Muscle of back (tissue), 13 donors: ENCODE results near the gene IFNA6. TPM values are rescaled to one million over a fixed set of nuclear protein-coding genes. Genes with fewer than 3 reads are reported as not detected.
"Not testable (repeated sequence)": the region's sequence is repeated elsewhere in the genome, so short reads cannot be mapped to it uniquely, and the experiment has no call there.

Source experiments
- DNase-seq, 3 donors: peaks; one replicate each; pipeline versions ENCODE4 v3.0.0 to v3.0.0-alpha.2; 2013
- long read RNA-seq, 9 donors: transcript quantifications; one replicate each; lab custom pipeline, GENCODE V29; 2026
- polyA plus RNA-seq, 10 donors: library from polyadenylated mRNA; unstranded; fragments of 120-200 nt; gene quantifications; one replicate each; pipeline ENCODE4 v1.2.1, GENCODE V29; 2013; ENCODE audit not compliant: insufficient read length in 10 of 10

Gene IFNA6
- not detected for polyA plus RNA-seq
- long read RNA-seq, donor 1, result 0 reads
- long read RNA-seq, donor 2, result 0 reads
- long read RNA-seq, donor 3, result 0 reads
- long read RNA-seq, donor 4, result 0 reads
- long read RNA-seq, donor 5, result 0 reads
- long read RNA-seq, donor 6, result 0 reads
- long read RNA-seq, donor 7, result 0 reads
- long read RNA-seq, donor 8, result 0 reads
- long read RNA-seq, donor 9, result 0 reads

DNA sequence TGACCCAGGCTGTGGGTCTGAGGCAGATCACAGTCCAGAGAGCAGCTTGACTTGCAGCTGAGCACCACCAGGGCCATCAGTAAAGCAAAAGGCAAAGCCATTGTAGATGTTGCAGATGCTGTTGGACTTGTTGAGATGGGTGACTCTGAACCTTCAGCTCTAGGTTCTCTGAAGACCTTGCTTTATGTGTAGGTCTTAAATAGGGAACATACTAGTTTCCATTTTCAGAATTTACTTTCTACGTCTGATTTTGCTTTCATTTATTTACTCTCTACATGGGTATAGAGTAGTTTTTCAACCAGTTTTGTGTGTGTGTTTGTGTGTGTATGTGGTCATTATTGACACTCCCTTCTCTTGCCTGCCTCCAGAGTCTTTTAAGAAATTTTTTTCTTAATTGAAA, at the start of gene IFNA6:
Gene IFNA6 (minus strand): TSS at position 101 of the 400 bp plus-strand sequence. CDS start 0 bp downstream, at position 101.
- DNase-seq, result no peak

DNA sequence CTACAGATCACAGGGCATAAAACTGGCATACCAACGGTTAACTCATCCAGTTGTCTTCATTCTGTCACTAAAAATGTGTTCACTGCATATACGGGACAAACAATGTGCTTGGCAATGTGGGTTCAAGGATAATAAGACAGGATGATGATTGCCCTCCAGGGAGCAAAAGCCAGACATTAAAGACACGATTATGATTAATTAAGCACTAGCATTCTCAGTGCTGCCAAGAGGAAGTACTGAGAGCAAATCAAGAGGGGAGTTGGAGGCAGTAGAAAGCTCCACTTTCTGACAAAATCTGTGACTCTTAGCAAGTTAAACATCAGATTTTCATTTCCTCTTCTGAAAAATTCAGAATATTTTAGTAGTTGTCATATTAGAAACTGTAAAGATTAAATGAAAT, 49.3 kb upstream of the IFNA6 start:
- DNase-seq, result no peak

DNA sequence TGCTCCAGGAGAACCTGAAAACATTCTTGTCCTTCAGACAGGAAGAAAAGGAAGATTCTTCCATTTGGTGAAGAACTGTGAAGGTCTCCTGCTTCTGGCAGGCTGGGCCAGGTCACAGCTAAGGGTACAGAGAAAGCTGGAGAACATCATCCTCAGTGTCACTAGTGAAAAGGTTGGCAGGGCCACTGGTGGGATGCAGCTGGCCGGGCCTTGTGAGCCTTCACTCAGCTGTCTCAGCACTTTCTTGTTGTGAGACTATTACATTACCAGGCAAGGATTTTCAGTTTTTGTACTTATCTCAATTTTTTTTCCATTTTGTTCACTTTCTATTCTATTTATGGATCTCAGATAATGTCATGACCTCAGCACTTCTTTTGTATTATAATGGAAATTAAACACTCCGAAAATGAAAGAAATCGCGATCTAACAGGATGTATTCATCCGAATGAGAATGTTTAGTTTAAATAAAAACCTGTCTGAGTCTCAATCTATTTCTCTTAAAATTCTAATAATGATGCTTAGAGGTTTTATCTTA, 48.3 kb upstream of the IFNA6 start:
- DNase-seq, result no peak

DNA sequence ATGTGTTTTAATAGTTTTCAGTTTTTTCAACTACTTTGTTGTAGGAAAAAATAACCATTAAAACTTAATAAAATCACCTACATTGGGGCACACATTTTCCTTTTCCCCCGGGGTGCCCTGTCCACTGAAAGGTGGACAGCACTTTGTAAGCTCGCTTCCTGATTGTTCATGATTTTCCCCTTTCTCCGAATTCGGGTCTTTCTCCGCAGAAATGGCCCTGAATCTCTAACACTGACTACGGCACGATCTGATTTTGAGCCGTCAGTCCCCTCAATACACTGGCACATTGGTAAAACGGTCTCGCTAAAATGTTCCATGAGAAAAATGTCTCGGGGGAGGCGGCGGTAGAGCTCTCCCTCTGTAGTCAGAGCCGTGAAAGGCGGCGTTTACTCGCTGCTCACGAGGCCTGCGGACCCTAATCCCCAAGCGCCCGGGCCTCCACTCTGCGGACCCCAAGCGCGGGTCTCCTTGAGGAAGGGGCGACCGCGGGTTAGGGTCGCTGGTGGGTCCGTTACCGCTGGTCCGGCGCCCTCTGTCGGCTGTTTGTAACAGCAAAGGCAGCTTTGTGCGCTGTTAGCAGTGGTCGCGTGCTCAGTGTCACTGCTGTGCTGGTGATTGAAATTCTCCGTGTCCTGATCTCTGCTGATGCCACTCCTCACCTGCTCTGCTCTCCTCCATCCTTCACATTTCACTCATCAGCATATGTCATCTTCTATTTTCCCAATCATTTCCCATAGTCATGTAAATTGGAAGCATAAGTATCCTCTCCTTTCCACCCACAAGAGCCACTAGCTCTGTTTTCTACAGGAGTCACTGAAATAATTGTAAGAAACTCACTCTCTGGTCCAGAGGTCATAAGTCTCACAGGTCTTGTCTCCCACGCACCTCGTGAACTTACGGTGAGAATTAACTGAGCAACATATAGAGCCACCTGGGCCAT, 45.4 kb upstream of the IFNA6 start:
- DNase-seq, result peak; percentile 19 to 72 (median 41)

DNA sequence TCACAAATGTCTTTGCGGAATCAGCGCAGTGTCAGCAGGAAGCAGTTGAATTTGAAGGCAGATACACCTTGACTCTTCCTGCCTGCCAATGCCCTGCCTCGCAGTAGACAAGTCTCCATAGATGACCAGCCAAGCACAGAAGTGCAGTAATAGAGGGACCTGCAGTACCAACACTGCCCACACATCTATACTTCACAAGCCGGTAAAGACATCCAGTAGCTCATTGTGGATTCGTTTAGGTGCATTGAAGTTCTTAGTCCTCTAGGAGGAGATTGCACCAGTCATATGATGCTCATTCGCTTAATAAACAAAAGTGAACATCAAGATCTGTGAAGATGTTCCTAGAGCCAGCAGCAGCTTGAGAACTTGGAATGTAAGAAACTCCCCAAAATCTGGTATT, 41.6 kb upstream of the IFNA6 start:
- DNase-seq, result no peak

DNA sequence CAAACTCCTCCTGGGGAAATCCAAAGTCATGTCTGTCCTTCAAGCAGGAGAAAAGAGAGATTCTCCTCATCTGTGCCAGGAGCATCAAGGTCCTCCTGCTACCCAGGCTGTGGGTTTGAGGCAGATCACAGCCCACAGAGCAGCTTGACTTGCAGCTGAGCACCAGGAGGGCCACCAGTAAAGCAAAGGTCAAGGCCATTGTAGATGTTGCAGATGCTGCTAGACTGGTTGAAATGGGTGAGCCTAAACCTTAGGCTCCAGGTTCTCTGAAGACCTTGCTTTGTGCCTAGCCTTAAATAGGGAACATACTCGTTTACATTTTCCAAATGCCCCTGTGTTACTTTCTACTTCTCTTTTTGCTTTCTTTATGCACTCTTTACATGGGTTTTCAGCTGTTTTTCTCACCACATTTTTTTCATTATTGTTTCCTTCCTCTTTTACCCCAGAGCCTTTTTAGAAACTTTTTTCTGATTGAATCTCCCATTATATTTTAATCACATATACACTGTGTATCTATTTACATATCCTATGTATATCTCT, 34.5 kb upstream of the IFNA6 start, which contains the start of gene IFNA2:
Gene IFNA2 (minus strand): TSS at position 268 of the 540 bp plus-strand sequence. CDS start 69 bp downstream, at position 199.
- DNase-seq, result no peak

DNA sequence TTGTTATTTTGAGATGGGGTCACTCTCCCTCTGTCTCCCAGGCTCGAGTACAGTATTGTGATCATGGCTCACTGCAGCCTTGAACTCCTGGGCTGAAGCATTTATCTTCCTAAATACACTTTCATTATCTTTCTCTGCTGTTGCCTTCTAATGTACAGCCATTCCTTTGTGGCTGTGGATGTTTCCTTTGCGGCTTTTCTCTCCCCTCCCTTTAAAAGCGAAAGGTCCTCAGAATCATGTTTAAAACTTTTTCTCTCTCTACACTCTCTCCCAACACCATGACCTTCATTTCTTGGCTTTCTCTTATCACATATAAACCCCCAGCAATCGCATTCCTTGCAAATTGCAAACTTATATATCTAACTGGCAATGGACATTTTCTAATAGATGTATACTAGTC, 32.9 kb upstream of the IFNA6 start:
- no peak for DNase-seq

DNA sequence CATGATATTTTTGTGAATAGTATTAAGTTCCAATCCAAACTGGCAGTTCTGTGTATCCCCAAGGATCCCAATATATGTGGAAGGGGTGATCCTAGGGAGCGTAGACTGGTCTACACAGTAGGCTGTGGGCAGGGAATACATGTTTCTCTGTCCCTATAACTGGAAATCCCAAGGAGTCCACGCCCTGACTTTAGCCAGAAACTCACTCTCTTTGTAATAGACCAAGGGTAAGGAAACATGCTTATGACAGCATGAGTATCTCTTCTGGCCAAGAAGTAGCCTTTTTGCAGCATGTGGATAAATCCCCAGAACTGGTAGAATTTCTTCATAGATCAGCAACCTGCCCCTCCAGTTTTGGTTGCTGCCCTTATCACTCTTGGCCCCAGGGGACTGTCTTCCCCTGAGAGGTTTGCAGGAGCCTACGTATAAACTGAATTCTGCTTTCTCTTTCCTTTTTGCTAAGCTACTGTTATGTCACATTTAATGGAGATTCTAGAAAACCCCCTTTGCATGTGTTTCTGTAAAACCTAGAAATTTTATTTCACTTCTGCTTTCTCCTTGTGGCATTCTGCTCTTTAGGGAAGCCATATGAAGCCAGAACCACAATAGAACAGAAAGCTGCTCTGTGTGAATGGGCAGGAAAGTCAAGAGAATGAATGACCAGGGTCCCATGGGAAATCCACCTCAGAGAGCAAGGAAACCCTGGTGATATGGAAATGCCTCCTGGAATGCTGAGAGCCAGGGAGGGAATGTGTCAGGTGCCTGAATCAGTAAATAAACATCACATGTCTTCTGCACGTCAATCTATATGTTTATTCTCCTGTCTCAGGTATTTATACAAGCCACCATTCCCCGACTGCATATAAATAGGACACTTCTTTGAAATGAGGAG, 31.0 kb upstream of the IFNA6 start:
- peak in 1 of 3 donors; percentile 11 for DNase-seq

DNA sequence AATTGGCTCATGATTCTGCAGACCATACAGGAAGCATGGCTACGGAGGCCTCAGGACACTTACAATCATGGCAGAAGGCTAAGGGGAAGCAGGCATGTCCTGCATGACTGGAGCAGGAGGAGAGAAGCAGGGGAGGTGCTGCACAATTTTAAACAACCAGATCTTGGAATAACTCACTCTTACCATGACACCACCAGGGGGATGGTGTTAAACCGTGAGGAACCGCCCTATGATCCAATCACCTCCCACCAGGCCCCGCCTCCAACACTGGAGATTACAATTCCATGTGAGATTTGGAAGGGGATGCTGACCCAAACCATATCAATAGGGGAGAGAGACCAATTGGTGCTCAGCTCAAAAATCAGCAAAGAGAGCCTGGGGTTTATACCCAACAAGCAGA, 20.8 kb upstream of the IFNA6 start:
- DNase-seq, result not testable (repeated sequence)

DNA sequence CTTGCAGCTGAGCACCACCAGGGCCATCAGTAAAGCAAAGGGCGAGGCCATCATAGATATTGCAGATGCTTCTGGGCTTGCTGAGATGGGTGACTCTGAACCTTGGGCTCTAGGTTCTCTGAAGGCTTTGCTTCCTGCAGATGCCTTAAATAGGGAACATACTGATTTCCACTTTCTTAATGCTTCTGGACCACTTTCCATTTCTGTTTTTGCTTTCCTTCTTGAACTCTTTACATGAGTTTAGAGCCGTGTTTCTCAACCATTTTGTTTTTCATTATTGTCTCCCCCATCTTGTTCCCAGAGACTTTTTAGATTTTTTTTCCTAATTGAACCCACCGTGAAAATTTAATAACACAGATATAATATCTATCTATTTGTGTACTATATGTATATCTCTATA, 17.3 kb upstream of the IFNA6 start, which contains the start of gene IFNA13:
Gene IFNA13 (minus strand): TSS at position 101 of the 400 bp plus-strand sequence. CDS start 47 bp downstream, at position 54.
- DNase-seq, result no peak

DNA sequence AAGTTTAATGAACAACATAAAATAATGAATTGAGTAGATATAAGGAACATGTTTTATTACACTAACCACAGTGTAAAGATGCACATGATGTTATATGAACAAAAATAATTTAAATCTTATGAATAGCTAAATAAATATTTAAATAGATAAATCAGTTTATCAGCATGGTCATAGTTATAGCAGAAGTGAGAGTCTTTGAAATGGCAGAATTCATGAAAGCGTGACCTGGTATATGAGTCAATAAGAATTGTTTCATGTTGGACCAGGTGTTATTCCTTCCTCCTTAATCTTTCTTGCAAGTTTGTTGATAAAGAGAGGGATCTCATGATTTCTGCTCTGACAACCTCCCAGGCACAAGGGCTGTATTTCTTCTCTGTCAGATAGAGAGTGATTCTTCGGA, 16.5 kb upstream of the IFNA6 start:
- not testable (repeated sequence) for DNase-seq

DNA sequence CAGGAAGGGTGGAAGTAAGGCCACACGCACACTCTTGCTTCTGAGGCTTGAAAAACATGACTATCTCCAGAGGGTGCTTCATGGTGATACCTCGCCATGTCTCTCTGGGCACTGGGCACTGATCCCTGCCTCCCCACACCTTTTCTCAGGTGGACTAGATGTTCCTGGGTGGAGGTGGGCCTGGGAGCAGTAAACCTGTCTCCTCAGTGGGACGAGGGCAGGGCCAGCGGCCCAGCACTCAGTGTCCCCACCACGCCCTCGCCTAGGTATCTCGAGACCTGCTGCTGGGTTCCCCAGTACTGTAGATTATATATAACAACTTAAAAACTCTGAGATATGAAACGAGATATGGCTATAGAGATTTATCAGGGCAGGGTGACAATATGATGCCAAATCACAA, 11.6 kb upstream of the IFNA6 start:
- no peak for DNase-seq

DNA sequence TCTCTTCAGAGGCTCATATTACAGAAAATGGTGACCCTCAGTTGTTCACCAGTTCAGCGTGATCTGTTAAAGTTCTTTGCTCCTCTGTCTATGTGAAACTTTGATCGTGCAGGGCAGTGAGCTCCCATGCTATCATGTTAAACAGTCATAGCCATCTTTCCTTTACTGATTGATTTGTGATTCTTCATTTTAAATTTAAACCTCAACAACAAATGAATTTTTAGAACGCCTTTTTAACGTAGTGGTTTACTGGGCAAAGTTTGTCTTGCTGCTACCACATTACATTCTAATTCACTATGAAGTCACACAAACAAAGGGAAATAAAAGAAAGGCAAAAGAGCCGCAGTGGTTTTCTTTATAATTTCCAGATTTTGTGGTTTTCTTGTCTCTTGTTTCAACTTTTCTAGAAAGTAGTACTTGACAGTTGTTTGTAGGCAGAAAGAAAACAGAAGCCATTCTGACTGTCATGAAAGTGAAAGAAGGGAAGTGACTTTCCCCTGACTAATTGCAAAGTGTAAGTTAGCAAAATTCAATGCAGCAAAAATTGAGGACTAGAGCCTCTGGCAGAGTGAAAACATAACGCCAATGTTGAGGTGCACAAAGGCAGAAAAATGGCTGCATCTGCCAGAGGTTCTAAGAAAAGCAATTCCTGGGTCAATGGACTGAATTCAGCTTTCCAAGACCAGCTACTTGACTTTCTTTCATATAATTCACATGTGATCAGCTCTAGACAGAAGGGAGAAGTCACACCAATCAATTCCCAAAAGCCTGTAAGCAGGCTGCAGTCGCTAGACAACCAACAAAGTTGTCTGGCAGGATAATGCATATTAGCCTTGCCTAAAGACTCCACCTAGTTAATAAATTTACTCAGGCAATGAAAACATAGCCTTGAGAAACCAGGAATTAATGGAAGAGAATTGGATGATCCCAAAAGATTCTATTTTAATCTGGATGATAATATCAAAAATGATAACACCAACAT, 7.1 kb upstream of the IFNA6 start:
- peak in 1 of 3 donors; percentile 3 for DNase-seq

DNA sequence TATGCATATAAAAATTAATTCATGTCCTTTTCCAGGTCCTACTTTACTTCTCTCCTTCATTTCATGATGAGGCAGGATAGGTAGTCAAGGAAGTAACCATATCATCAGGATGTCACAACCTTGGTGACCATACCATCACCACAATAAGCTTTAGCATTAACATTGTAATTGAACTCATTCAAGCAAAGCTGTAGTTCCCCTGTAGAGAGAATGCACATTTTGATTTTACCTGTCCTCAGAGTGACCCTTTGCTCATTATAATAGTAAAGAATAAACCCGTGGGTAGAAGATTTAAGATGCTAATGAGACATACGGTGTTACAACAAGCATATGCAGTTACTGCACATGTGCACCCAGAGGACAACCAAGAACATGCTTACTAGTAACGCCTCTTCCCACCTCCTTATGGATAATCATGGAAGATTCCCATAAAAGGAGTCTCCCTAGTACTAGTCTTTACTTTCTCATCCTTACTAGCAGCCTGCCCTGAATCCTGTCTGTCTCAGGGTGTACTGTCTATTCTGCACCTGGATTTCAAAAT, 2.2 kb downstream of the IFNA6 start:
- no peak for DNase-seq

DNA sequence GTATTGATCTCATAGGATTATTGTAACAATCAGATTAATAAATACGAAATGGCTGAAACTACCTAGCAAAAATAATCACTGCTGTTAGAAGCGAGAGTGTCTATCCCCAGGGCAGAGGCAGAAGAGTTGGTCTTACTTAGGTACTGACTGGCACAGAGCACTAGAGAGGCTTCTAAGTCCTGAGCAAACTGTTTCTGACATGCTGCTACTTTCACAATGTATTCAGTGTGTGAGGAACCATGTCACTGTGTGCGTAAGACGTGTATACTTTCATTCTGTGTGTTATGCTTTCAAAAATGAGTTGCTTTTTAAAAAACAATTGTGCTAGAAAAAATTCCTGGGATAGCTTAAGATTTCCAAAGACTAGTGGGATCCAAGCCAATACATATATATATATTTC, 10.0 kb downstream of the IFNA6 start:
- no peak for DNase-seq

DNA sequence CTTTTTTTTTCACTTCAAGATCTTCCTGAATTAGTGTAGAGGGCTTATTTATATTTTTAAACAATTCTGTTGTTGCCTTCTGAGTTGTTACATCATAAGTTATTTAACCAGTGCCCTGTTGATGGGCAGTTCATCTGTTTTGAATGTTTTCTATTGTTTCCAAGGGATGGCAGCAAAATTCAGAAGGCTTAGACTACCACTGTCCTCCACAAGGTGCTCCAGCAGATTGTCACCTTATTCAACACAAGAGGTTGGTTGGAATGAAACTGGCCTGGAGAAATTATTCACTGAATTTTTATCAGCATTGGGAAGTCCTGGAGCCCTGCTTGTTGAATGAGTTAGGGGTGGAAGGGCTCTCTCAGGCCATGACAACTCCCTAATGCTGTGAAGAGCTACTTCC, 14.2 kb downstream of the IFNA6 start:
- no peak for DNase-seq

DNA sequence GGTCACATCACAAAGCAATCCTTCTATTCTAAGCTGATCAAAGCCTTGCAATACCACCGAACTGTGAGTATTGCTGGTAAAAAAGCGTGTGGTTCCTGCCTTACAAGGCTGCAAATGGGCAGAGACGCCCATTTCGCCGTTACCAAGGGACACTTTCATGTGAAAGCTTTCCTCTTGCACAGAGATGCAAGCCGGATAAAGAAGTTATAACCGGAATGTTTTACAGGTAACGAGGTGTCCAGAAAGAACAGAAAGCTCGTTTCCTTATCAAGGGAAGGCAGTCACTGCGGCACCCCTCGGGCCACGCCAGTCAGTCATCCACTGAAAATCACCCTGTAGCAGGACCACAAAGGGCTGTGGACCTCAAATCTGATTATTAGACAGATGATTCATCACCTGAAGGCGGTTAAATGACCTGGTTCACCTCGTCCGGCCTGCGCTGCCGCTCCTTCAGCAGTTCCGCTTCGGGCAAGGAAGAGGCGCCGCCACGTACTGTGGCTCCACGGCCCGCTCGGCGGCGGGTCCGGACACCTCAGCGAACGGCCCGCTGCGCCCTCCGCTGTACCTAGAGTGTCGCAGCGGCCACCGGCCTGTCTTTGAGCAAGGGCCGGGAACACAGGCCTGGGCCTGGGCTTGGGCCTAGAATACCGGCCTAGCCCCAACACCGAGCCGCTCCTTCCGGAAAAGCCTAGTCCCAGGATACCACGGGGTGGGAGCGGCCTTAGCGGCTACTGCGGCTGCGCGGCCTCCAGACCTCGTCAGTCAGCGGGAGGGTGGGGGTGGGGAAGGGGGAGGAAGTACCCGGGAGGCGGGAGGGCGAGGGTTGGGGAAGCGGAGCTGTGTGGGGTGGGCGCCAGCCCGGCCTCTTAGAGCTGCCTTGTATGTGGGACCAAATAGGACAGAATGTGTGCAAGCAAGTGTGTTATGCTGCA, 15.7 kb downstream of the IFNA6 start, which contains the start of gene KLHL9:
Gene KLHL9 (minus strand): TSS at position 704 of the 932 bp plus-strand sequence. CDS start 545 bp downstream, at position 159.
- peak; percentile 94 to 98 (median 95) for DNase-seq

DNA sequence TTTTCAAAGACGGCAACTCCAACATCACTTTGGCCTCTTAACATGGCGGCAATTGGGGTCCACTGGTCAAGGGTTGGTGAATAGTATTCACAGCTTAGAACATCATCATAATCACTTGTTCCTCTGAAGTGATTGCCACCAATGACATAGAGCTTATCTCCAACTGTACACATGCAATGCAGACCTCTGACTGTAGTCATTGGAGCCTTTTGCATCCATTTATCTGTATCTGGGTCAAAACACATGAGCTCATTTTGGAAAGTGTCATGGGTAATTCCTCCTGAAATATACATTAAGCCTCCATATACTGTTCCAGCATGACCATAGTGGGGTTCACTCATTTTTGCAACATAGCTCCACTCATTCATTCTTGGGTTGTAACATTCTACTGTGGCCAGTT, 17.5 kb downstream of the IFNA6 start:
- DNase-seq, result no peak
